HepG2 (cell line): ENCODE results near the gene SUSD3. TPM values are rescaled to one million over a fixed set of nuclear protein-coding genes. Genes with fewer than 3 reads are reported as not detected.

Experiments
- ATAC-seq: fragments of 200-7000 bp; cut with Tn5 transposase; 3 replicates; pipeline ENCODE4 v1.9.1; 2020; ENCODE audit warnings: mild to moderate bottlenecking, moderate library complexity
- BruUV-seq: library from RNA; stranded (reverse); fragments of 400-500 nt; replicated peaks from 2 replicates; lab custom pipeline; 2021; lab: Mats Ljungman, UMichigan
- CTCF ChIA-PET: fragments of 300-600 bp; formaldehyde crosslinking; extraction: SDS; loops from one replicate; lab custom pipeline; 2021; ENCODE audit warnings: low total read pairs, inconsistent platforms, low intra/inter-chr PET ratio; lab: Yijun Ruan, JAX
- POLR2A ChIA-PET: fragments of 350-600 bp; sonication (Branson Sonifier 250); formaldehyde crosslinking; loops from one replicate; lab custom pipeline; 2020; ENCODE audit warnings: antibody characterized with exemption, inconsistent platforms; lab: Yijun Ruan, JAX
- DNase-seq: peaks from one replicate; pipeline ENCODE4 v3.0.0-alpha.2; 2015; ENCODE audit warnings: low spot score
- FAIRE-seq: peaks from 3 replicates; lab custom pipeline; 2011; peaks lifted over from hg19 to GRCh38; lab: Jason Lieb, UNC
- H2AFZ ChIP-seq: one replicate; pipeline ENCODE4 v1.6.1; 2011; ENCODE audit warnings: low read length, inconsistent platforms
- H3K27ac ChIP-seq: fragments of 300-600 bp; 3 replicates; pipeline ENCODE4 v1.8.0; 2011; ENCODE audit warnings: mixed run types, mild to moderate bottlenecking, mixed read lengths, low read length, inconsistent platforms; ENCODE audit not compliant: insufficient read depth; ENCODE audit errors: extremely low read length
- H3K27me3 ChIP-seq, 2 experiments: fragments of 200-600 bp in 1 of 2; 2 replicates in 1 of 2; 3 replicates in 1 of 2; pipeline versions ENCODE4 v1.6.0 to v1.8.0; 2011; ENCODE audit warnings: low read length in 2 of 2, mild to moderate bottlenecking in 2 of 2, moderate library complexity in 2 of 2, inconsistent platforms in 1 of 2; ENCODE audit not compliant: insufficient read depth in 2 of 2, control insufficient read depth in 1 of 2
- H3K36me3 ChIP-seq, 2 experiments: fragments of 200-600 bp in 1 of 2; replicated peaks in 1 of 2; 2 replicates in 1 of 2; 3 replicates in 1 of 2; pipeline versions ENCODE4 v1.5.1 to v1.8.0; 2011; ENCODE audit warnings: low read length in 2 of 2, inconsistent platforms in 1 of 2; ENCODE audit not compliant: insufficient read depth in 2 of 2, control insufficient read depth in 1 of 2
- H3K4me1 ChIP-seq: 2 replicates; pipeline ENCODE4 v1.5.1; 2012; ENCODE audit warnings: low read length, inconsistent platforms; ENCODE audit not compliant: insufficient read depth
- H3K4me2 ChIP-seq: 2 replicates; pipeline ENCODE4 v1.6.0; 2011; ENCODE audit warnings: low read depth, low read length, inconsistent platforms
- H3K4me3 ChIP-seq, 3 experiments: fragments of 200-600 bp in 1 of 3; sonication (generic), shearing (Covaris generic) in 1 of 3; replicated peaks in 1 of 3; 2 replicates each; pipeline ENCODE4 v1.5.1; 2011 to 2016; ENCODE audit warnings: low read length in 3 of 3, inconsistent platforms in 2 of 3, low read depth in 2 of 3, mild to moderate bottlenecking in 2 of 3, control low read depth in 1 of 3, mixed read lengths in 1 of 3; ENCODE audit not compliant: insufficient read depth in 1 of 3
- H3K79me2 ChIP-seq: one replicate; pipeline ENCODE4 v1.6.1; 2011; ENCODE audit warnings: low read length, inconsistent platforms; ENCODE audit not compliant: insufficient read depth
- H3K9ac ChIP-seq: 2 replicates; pipeline ENCODE4 v1.6.0; 2011; ENCODE audit warnings: mild to moderate bottlenecking, low read depth, low read length, inconsistent platforms; ENCODE audit not compliant: insufficient read depth
- H3K9me3 ChIP-seq: 2 replicates; pipeline ENCODE4 v1.5.1; 2012; ENCODE audit warnings: mild to moderate bottlenecking, low read length
- H4K20me1 ChIP-seq: 2 replicates; pipeline ENCODE4 v1.6.0; 2011; ENCODE audit warnings: inconsistent platforms, mild to moderate bottlenecking, low read length, moderate library complexity; ENCODE audit not compliant: insufficient read depth
- GFI1 ChIP-seq: sonication (generic); formaldehyde crosslinking; IDR thresholded peaks from 2 replicates; pipeline ENCODE4 v1.5.0; 2020; ENCODE audit warnings: missing genetic modification reagents, mild to moderate bottlenecking, borderline replicate concordance
- TBX2 ChIP-seq: sonication (generic); formaldehyde crosslinking; IDR thresholded peaks from 2 replicates; pipeline ENCODE4 v1.5.0; 2020; ENCODE audit warnings: missing genetic modification reagents, mild to moderate bottlenecking, borderline replicate concordance
- TOE1 ChIP-seq: sonication (generic); formaldehyde crosslinking; IDR thresholded peaks from 2 replicates; pipeline ENCODE4 v1.4.0; 2020; ENCODE audit warnings: mild to moderate bottlenecking, missing genetic modification reagents
- XBP1 ChIP-seq: sonication (generic); formaldehyde crosslinking; IDR thresholded peaks from 2 replicates; pipeline ENCODE4 v1.5.0; 2020; ENCODE audit warnings: missing genetic modification reagents
- ZSCAN31 ChIP-seq: sonication (generic); formaldehyde crosslinking; IDR thresholded peaks from 2 replicates; pipeline ENCODE4 v1.5.0; 2020; ENCODE audit warnings: low read depth, mild to moderate bottlenecking, missing genetic modification reagents
- WGBS: methylation state at CpG from one replicate; pipeline ENCODE4 v1.1.6; 2017; ENCODE audit warnings: low lambda C conversion rate; 5-methylcytosine and 5-hydroxymethylcytosine counted together
- in situ Hi-C: cut with HindIII; loops from 2 replicates; pipeline ENCODE4 v1.10.0; 2017; ENCODE audit warnings: low pct_unique_long_range_greater_than_20kb; ENCODE audit not compliant: extremely low pct_ligation_motif_present
- intact Hi-C: fragments of 100-400 bp; cut with micrococcal nuclease; formaldehyde crosslinking; loops from one replicate; pipeline ENCODE4 v1.10.0; 2022; ENCODE audit not compliant: unreplicated experiment
- polyA plus RNA-seq, 8 experiments: library from polyadenylated mRNA; depleted of rRNA in 3 of 8; stranded (reverse) in 7 of 8; unstranded in 1 of 8; fragments of >200 nt; fragmentation: Illumina TruSeq in 4 of 8; extraction: Trizol in 4 of 8; gene quantifications; 2 replicates each; pipeline versions ENCODE4 v1.2.1 to v1.2.3, GENCODE V29; 2011 to 2016; ENCODE audit warnings: low read depth in 4 of 8, missing spikeins in 1 of 8, mixed read lengths in 1 of 8; ENCODE audit not compliant: insufficient read depth in 1 of 8
- total RNA-seq, 5 experiments: library from RNA; depleted of rRNA; stranded (reverse); fragments of >200 nt; fragmentation: Illumina TruSeq; extraction: Trizol; gene quantifications; 2 replicates each; pipeline ENCODE4 v1.2.3, GENCODE V29; 2016; ENCODE audit warnings: low read depth in 1 of 5
- TF ChIP-seq, protein P1 (sequence below): sonication (generic); formaldehyde crosslinking; IDR thresholded peaks from 2 replicates; pipeline ENCODE4 v1.4.0; 2020; ENCODE audit warnings: missing genetic modification reagents, mild to moderate bottlenecking, borderline replicate concordance
- TF ChIP-seq, protein P2 (sequence below): IDR thresholded peaks from 2 replicates; pipeline ENCODE4 v1.6.1; 2016; ENCODE audit warnings: mild to moderate bottlenecking, missing biosample characterization, missing genetic modification reagents
- TF ChIP-seq, protein P3 (sequence below): sonication (generic); formaldehyde crosslinking; IDR thresholded peaks from 2 replicates; pipeline ENCODE4 v1.5.1; 2020; ENCODE audit warnings: missing genetic modification reagents, mild to moderate bottlenecking, borderline replicate concordance
- TF ChIP-seq, protein P4 (sequence below): sonication (generic); formaldehyde crosslinking; IDR thresholded peaks from 2 replicates; pipeline ENCODE4 v1.5.1; 2020; ENCODE audit warnings: missing genetic modification reagents, mild to moderate bottlenecking, borderline replicate concordance
- TF ChIP-seq, protein P5 (sequence below): sonication (generic); formaldehyde crosslinking; IDR thresholded peaks from 2 replicates; pipeline ENCODE4 v1.4.0; 2020; ENCODE audit warnings: mild to moderate bottlenecking, missing genetic modification reagents
- TF ChIP-seq, protein P6 (sequence below): sonication (generic); formaldehyde crosslinking; IDR thresholded peaks from 2 replicates; pipeline ENCODE4 v1.8.1; 2023; ENCODE audit warnings: mild to moderate bottlenecking, inconsistent platforms, moderate library complexity, missing genetic modification reagents, borderline replicate concordance

The SUSD3 gene
- total and polyA plus RNA-seq, 2 of the 13 experiments (the other 11 are each of a cell fraction or from before 2014, with no cell fraction given), result 7.0 to 9.1 TPM

DNA sequence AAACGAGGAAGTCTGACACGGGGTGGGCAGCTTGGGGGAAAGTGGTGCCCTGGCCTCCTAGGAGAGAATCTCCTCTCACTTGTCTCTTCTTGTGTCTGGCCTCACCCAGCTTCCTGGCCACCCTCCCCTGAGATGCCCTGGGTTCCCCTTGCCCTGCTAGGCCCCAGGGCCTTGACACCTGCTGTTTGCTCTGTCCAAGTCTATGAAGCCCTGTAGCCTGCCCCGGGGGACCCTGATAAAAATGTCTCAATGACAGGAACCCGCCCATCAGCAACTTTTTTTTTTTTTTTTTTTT lies 35.0 kb upstream of the SUSD3 start (continued):
- TF ChIP-seq, protein P1, sequence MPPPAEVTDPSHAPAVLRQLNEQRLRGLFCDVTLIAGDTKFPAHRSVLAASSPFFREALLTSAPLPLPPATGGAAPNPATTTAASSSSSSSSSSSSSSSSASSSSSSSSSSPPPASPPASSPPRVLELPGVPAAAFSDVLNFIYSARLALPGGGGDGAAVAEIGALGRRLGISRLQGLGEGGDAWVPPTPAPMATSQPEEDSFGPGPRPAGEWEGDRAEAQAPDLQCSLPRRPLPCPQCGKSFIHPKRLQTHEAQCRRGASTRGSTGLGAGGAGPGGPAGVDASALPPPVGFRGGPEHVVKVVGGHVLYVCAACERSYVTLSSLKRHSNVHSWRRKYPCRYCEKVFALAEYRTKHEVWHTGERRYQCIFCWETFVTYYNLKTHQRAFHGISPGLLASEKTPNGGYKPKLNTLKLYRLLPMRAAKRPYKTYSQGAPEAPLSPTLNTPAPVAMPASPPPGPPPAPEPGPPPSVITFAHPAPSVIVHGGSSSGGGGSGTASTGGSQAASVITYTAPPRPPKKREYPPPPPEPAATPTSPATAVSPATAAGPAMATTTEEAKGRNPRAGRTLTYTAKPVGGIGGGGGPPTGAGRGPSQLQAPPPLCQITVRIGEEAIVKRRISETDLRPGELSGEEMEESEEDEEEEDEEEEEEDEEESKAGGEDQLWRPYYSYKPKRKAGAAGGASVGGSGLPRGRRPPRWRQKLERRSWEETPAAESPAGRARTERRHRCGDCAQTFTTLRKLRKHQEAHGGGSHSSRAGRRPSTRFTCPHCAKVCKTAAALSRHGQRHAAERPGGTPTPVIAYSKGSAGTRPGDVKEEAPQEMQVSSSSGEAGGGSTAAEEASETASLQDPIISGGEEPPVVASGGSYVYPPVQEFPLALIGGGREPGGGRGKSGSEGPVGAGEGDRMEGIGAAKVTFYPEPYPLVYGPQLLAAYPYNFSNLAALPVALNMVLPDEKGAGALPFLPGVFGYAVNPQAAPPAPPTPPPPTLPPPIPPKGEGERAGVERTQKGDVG, result no peak
- TF ChIP-seq, protein P2, sequence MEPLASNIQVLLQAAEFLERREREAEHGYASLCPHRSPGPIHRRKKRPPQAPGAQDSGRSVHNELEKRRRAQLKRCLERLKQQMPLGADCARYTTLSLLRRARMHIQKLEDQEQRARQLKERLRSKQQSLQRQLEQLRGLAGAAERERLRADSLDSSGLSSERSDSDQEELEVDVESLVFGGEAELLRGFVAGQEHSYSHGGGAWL (CRISPR knock-in tag), result no peak
- TF ChIP-seq GFI1 (CRISPR knock-in tag), result no peak
- no peak for TF ChIP-seq XBP1 (CRISPR knock-in tag)
- TF ChIP-seq, protein P3, sequence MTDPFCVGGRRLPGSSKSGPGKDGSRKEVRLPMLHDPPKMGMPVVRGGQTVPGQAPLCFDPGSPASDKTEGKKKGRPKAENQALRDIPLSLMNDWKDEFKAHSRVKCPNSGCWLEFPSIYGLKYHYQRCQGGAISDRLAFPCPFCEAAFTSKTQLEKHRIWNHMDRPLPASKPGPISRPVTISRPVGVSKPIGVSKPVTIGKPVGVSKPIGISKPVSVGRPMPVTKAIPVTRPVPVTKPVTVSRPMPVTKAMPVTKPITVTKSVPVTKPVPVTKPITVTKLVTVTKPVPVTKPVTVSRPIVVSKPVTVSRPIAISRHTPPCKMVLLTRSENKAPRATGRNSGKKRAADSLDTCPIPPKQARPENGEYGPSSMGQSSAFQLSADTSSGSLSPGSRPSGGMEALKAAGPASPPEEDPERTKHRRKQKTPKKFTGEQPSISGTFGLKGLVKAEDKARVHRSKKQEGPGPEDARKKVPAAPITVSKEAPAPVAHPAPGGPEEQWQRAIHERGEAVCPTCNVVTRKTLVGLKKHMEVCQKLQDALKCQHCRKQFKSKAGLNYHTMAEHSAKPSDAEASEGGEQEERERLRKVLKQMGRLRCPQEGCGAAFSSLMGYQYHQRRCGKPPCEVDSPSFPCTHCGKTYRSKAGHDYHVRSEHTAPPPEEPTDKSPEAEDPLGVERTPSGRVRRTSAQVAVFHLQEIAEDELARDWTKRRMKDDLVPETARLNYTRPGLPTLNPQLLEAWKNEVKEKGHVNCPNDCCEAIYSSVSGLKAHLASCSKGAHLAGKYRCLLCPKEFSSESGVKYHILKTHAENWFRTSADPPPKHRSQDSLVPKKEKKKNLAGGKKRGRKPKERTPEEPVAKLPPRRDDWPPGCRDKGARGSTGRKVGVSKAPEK, result no peak
- no peak for TF ChIP-seq TBX2 (CRISPR knock-in tag)
- TF ChIP-seq, all 625 proteins: peak for 0

DNA sequence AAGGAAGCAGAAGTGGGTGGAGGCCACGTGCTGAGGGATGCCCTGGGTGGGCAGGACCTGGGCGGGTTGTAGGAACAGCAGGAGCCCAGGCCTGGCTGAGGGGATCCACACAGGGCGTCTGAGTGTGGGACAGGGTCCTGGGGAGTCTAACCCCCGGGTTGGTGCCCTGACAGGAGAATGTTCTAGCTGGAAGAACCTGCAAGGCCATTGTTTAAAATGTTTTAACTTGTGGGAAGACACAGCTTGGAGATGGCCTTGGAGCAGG lies 33.9 kb upstream of the SUSD3 start:
- Histone ChIP-seq H3K36me3 (no peaks in the 10 kb centered on the region), H3K27me3 (no peaks in the 10 kb centered on the region), H3K9ac (no peak overlapping the region), H2AFZ (no peak overlapping the region), H3K4me3 (no peak overlapping the region), H3K9me3 (no peaks in the 10 kb centered on the region), H3K27ac (no peak overlapping the region), H4K20me1 (no peaks in the 10 kb centered on the region), H3K4me2 (no peak overlapping the region), H3K79me2 (no peaks in the 10 kb centered on the region), H3K4me1 (no peaks in the 10 kb centered on the region)
- POLR2A ChIA-PET, result no interaction called here
- in situ Hi-C loops (no loop called here), intact Hi-C loops (no loop called here)
- no TSS peak for BruUV-seq
- ATAC-seq, result no peak
- DNase-seq, result no peak
- CTCF ChIA-PET, result no interaction called here
- no peak for FAIRE-seq
- WGBS, result 40% methylated on average over 4 of the region's 4 CpGs
- TF ChIP-seq, protein P4, sequence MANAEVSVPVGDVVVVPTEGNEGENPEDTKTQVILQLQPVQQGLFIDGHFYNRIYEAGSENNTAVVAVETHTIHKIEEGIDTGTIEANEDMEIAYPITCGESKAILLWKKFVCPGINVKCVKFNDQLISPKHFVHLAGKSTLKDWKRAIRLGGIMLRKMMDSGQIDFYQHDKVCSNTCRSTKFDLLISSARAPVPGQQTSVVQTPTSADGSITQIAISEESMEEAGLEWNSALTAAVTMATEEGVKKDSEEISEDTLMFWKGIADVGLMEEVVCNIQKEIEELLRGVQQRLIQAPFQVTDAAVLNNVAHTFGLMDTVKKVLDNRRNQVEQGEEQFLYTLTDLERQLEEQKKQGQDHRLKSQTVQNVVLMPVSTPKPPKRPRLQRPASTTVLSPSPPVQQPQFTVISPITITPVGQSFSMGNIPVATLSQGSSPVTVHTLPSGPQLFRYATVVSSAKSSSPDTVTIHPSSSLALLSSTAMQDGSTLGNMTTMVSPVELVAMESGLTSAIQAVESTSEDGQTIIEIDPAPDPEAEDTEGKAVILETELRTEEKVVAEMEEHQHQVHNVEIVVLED (CRISPR knock-in tag), result no peak
- TF ChIP-seq, protein P5, sequence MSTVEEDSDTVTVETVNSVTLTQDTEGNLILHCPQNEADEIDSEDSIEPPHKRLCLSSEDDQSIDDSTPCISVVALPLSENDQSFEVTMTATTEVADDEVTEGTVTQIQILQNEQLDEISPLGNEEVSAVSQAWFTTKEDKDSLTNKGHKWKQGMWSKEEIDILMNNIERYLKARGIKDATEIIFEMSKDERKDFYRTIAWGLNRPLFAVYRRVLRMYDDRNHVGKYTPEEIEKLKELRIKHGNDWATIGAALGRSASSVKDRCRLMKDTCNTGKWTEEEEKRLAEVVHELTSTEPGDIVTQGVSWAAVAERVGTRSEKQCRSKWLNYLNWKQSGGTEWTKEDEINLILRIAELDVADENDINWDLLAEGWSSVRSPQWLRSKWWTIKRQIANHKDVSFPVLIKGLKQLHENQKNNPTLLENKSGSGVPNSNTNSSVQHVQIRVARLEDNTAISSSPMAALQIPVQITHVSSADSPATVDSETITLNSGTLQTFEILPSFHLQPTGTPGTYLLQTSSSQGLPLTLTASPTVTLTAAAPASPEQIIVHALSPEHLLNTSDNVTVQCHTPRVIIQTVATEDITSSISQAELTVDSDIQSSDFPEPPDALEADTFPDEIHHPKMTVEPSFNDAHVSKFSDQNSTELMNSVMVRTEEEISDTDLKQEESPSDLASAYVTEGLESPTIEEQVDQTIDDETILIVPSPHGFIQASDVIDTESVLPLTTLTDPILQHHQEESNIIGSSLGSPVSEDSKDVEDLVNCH (CRISPR knock-in tag), result no peak
- no peak for TF ChIP-seq ZSCAN31 (CRISPR knock-in tag)
- TF ChIP-seq, protein P6, sequence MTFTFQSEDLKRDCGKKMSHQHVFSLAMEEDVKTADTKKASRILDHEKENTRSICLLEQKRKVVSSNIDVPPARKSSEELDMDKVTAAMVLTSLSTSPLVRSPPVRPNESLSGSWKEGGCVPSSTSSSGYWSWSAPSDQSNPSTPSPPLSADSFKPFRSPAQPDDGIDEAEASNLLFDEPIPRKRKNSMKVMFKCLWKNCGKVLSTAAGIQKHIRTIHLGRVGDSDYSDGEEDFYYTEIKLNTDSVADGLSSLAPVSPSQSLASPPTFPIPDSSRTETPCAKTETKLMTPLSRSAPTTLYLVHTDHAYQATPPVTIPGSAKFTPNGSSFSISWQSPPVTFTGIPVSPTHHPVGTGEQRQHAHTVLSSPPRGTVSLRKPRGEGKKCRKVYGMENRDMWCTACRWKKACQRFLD (CRISPR knock-in tag), result no peak
- no peak for TF ChIP-seq TOE1 (CRISPR knock-in tag)
